Panc1 (cell line): ENCODE results near the gene NFATC2. TPM values are rescaled to one million over a fixed set of nuclear protein-coding genes. Genes with fewer than 3 reads are reported as not detected.

Experiments
- ATAC-seq: fragments of 200-7000 bp; cut with Tn5 transposase; 2 replicates; pipeline ENCODE4 v1.9.1; 2020; ENCODE audit warnings: mild to moderate bottlenecking, moderate library complexity
- BruUV-seq: library from RNA; stranded (reverse); fragments of 400-500 nt; replicated peaks from 2 replicates; lab custom pipeline; 2021; lab: Mats Ljungman, UMichigan
- CTCF ChIA-PET: fragments of 300-600 bp; sonication (Branson Sonifier 250); formaldehyde crosslinking; loops from one replicate; lab custom pipeline; 2022; ENCODE audit warnings: antibody characterized with exemption; lab: Charles Lee
- POLR2A ChIA-PET: fragments of 300-600 bp; sonication (Branson Sonifier 250); formaldehyde crosslinking; loops from one replicate; lab custom pipeline; 2022; ENCODE audit warnings: antibody characterized with exemption; lab: Charles Lee
- DNase-seq: peaks from one replicate; pipeline ENCODE4 v3.0.0-alpha.2; 2010; ENCODE audit warnings: low read depth, low spot score
- H3K27ac ChIP-seq: 2 replicates; pipeline ENCODE4 v1.5.1; 2011; ENCODE audit warnings: mild to moderate bottlenecking, low read length, inconsistent platforms
- H3K27me3 ChIP-seq: fragments of 200-500 bp; sonication (Bioruptor generic); 2 replicates; pipeline ENCODE4 v1.6.0; 2014; ENCODE audit warnings: low read length, inconsistent platforms; ENCODE audit not compliant: control insufficient read depth, insufficient read depth
- H3K36me3 ChIP-seq: fragments of 200-500 bp; sonication (Bioruptor generic); 2 replicates; pipeline ENCODE4 v1.5.1; 2014; ENCODE audit warnings: inconsistent platforms, mild to moderate bottlenecking, low read length, moderate library complexity; ENCODE audit not compliant: control insufficient read depth, insufficient read depth
- H3K4me1 ChIP-seq: 2 replicates; pipeline ENCODE4 v1.5.1; 2011; ENCODE audit warnings: inconsistent platforms, mild to moderate bottlenecking, low read length, moderate library complexity; ENCODE audit not compliant: control insufficient read depth, insufficient read depth
- H3K4me3 ChIP-seq, 2 experiments: 2 replicates each; pipeline ENCODE4 v1.5.1; 2011 to 2012; ENCODE audit warnings: low read depth in 2 of 2, low read length in 2 of 2, mild to moderate bottlenecking in 2 of 2, inconsistent platforms in 1 of 2, moderate library complexity in 1 of 2
- H3K9me3 ChIP-seq: fragments of 200-500 bp; sonication (Bioruptor generic); 2 replicates; pipeline ENCODE4 v1.5.1; 2014; ENCODE audit warnings: low read depth, mild to moderate bottlenecking, inconsistent platforms, low read length, moderate library complexity; ENCODE audit not compliant: control insufficient read depth, insufficient read depth
- CTCF ChIP-seq: fragments of 450-650 bp; IDR thresholded peaks from 2 replicates; pipeline ENCODE4 v1.5.1; 2017; ENCODE audit warnings: mild to moderate bottlenecking
- POLR2AphosphoS5 ChIP-seq: IDR thresholded peaks from 2 replicates; pipeline ENCODE4 v1.6.1; 2012; ENCODE audit warnings: mild to moderate bottlenecking, low read depth, low read length, moderate library complexity
- REST ChIP-seq, 2 experiments: IDR thresholded peaks; 2 replicates each; pipeline ENCODE4 v1.6.1; 2011 to 2012; ENCODE audit warnings: low read depth in 2 of 2, control low read depth in 1 of 2, low read length in 1 of 2, mild to moderate bottlenecking in 1 of 2, moderate library complexity in 1 of 2; ENCODE audit not compliant: insufficient read depth in 1 of 2
- SIN3A ChIP-seq: IDR thresholded peaks from 2 replicates; pipeline ENCODE4 v1.6.1; 2012; ENCODE audit warnings: low read depth, mild to moderate bottlenecking, low read length, moderate library complexity, borderline replicate concordance; ENCODE audit not compliant: insufficient read depth
- TCF7L2 ChIP-seq: IDR thresholded peaks from 2 replicates; pipeline ENCODE4 v1.6.1; 2011; ENCODE audit warnings: mild to moderate bottlenecking, low read depth, low read length, inconsistent platforms
- in situ Hi-C: cut with HindIII; loops from 2 replicates; pipeline ENCODE4 v1.10.0; 2016; ENCODE audit warnings: low sequenced_read_pairs, low pct_unique_long_range_greater_than_20kb
- intact Hi-C: fragments of 100-400 bp; cut with micrococcal nuclease; formaldehyde crosslinking; loops from one replicate; pipeline ENCODE4 v1.10.0; 2022; ENCODE audit not compliant: unreplicated experiment
- total RNA-seq: library from RNA; stranded (reverse); gene quantifications from one replicate; pipeline ENCODE4 v1.2.1, GENCODE V29; 2021; ENCODE audit not compliant: unreplicated experiment

The NFATC2 gene
- total RNA-seq, 1 experiment from 2014 or later, result 10.6 TPM

- Histone ChIP-seq H3K27ac (no peak overlapping the region), H3K4me1 (no peaks in the 10 kb centered on the region), H3K36me3 (no peaks in the 10 kb centered on the region), H3K4me3 (no peak overlapping the region), H3K27me3 (no peaks in the 10 kb centered on the region), H3K9me3 (no peaks in the 10 kb centered on the region)
- DNase-seq, result no peak
- no TSS peak for BruUV-seq
- POLR2A ChIA-PET, result no interaction called here
- no peak for ATAC-seq
- intact Hi-C loops, result no loop called here
- in situ Hi-C loops, result no loop called here
- TF ChIP-seq CTCF (no peak), REST (IDR thresholded peaks at IDR 0.05; ENCODE audit: insufficient read depth in 1 of 2, low read depth in 2 of 2, low read length in 1 of 2) (no peak)
- CTCF ChIA-PET, result no interaction called here
Observed at GRCh38 chr20:51403466-51404220, 138.9 kb downstream of the NFATC2 start.

- DNase-seq, result no peak
- no peaks in the 10 kb centered on the region for H3K36me3 ChIP-seq
- H3K4me3 ChIP-seq, result no peak overlapping the region
- H3K27me3 ChIP-seq, result no peaks in the 10 kb centered on the region
- no peaks in the 10 kb centered on the region for H3K9me3 ChIP-seq
- H3K27ac ChIP-seq, result no peak overlapping the region
- POLR2A ChIA-PET, result interaction anchor here (0.6 kb wide), 1 partner anchor 71 kb away, joined by 4 read pairs; no protein-coding TSS in a partner anchor
- intact Hi-C loops, result no loop called here
- no peak for ATAC-seq
- BruUV-seq, result no TSS peak
- TF ChIP-seq POLR2AphosphoS5 (no peak), TCF7L2 (no peak), REST (IDR thresholded peaks at IDR 0.05; ENCODE audit: insufficient read depth in 1 of 2, low read depth in 2 of 2, low read length in 1 of 2) (no peak), SIN3A (no peak), CTCF (no peak)
- no peaks in the 10 kb centered on the region for H3K4me1 ChIP-seq
- in situ Hi-C loops, result no loop called here
- CTCF ChIA-PET, result no interaction called here
Observed at GRCh38 chr20:51402201-51402600, 140.3 kb downstream of the NFATC2 start.
